ENCODE measurements around the gene SLC35F3. TPM values are rescaled to one million over a fixed set of nuclear protein-coding genes. Genes with fewer than 3 reads are reported as not detected.

The SLC35F3 gene
- total and polyA plus RNA-seq, 9 of the 15 experiments (the other 6 are each of a cell fraction or from before 2014, with no cell fraction given), result 0.04 to 0.07 (median 0.04) TPM; not detected in 6

- TF ChIP-seq, protein P1, sequence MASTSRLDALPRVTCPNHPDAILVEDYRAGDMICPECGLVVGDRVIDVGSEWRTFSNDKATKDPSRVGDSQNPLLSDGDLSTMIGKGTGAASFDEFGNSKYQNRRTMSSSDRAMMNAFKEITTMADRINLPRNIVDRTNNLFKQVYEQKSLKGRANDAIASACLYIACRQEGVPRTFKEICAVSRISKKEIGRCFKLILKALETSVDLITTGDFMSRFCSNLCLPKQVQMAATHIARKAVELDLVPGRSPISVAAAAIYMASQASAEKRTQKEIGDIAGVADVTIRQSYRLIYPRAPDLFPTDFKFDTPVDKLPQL (IDR thresholded peaks at IDR 0.05; ENCODE audit: extremely low read depth, insufficient read length), result no peak
- no peak for TF ChIP-seq XRCC5 (IDR thresholded peaks at IDR 0.05; ENCODE audit: low read depth, low read length)
- no peak for TF ChIP-seq ZNF197 (CRISPR knock-in tag; IDR thresholded peaks at IDR 0.05; ENCODE audit: low read depth)
- no peak for TF ChIP-seq NR1H2 (CRISPR knock-in tag; IDR thresholded peaks at IDR 0.05)
- no peak for TF ChIP-seq ZNF384 (IDR thresholded peaks at IDR 0.05; ENCODE audit: low read depth, low read length)
- TF ChIP-seq CSDE1 (IDR thresholded peaks at IDR 0.05), result no peak
- TF ChIP-seq SMAD2 (IDR thresholded peaks at IDR 0.05; ENCODE audit: low read depth, low read length), result no peak
- TF ChIP-seq MEF2D (tag; conservative IDR thresholded peaks at IDR 0.05; ENCODE audit: low read depth), result no peak
- no peak for TF ChIP-seq SIRT6 (IDR thresholded peaks at IDR 0.05; ENCODE audit: low read depth, low read length)
- TF ChIP-seq, protein P2, sequence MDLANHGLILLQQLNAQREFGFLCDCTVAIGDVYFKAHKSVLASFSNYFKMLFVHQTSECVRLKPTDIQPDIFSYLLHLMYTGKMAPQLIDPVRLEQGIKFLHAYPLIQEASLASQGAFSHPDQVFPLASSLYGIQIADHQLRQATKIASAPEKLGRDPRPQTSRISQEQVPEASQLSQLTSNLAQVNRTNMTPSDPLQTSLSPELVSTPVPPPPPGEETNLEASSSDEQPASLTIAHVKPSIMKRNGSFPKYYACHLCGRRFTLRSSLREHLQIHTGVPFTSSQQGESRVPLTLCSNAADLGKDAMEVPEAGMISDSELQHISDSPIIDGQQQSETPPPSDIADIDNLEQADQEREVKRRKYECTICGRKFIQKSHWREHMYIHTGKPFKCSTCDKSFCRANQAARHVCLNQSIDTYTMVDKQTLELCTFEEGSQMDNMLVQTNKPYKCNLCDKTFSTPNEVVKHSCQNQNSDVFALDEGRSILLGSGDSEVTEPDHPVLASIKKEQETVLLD (IDR thresholded peaks at IDR 0.05), result no peak
- TF ChIP-seq, protein P3, sequence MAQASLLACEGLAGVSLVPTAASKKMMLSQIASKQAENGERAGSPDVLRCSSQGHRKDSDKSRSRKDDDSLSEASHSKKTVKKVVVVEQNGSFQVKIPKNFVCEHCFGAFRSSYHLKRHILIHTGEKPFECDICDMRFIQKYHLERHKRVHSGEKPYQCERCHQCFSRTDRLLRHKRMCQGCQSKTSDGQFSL (CRISPR knock-in tag; IDR thresholded peaks at IDR 0.05), result no peak
- TF ChIP-seq, protein P3 (tag; IDR thresholded peaks at IDR 0.05), result no peak
- TF ChIP-seq ZNF224 (CRISPR knock-in tag; IDR thresholded peaks at IDR 0.05), result no peak
- no peak for TF ChIP-seq PYGO2 (tag; IDR thresholded peaks at IDR 0.05)
- TF ChIP-seq KLF1 (tag; IDR thresholded peaks at IDR 0.05), result no peak
- TF ChIP-seq ZKSCAN8 (CRISPR knock-in tag; IDR thresholded peaks at IDR 0.05), result no peak
- TF ChIP-seq ZSCAN32 (CRISPR knock-in tag; IDR thresholded peaks at IDR 0.05), result no peak
- TF ChIP-seq TAF1 (IDR thresholded peaks at IDR 0.05; ENCODE audit: control insufficient read depth, extremely low read depth, insufficient read depth, low read length, severe bottlenecking), result no peak
- no peak for TF ChIP-seq CTBP1 (IDR thresholded peaks at IDR 0.05; ENCODE audit: borderline replicate concordance)
- TF ChIP-seq NFE2 (IDR thresholded peaks at IDR 0.05; ENCODE audit: low read depth), result no peak
- no peak for TF ChIP-seq CEBPB (tag; IDR thresholded peaks at IDR 0.05)
- TF ChIP-seq HDAC6 (IDR thresholded peaks at IDR 0.05; ENCODE audit: low read depth, low read length), result no peak
- no peak for TF ChIP-seq CEBPG (CRISPR knock-in tag; IDR thresholded peaks at IDR 0.05)
- TF ChIP-seq CEBPG (tag; conservative IDR thresholded peaks at IDR 0.05 in 1 of 2, IDR thresholded peaks at IDR 0.05 in 1 of 2), result no peak
- TF ChIP-seq MAFG (tag; conservative IDR thresholded peaks at IDR 0.05), result no peak
- TF ChIP-seq POLR2A (conservative IDR thresholded peaks at IDR 0.05), result no peak
- no peak for TF ChIP-seq E2F6 (IDR thresholded peaks at IDR 0.05; ENCODE audit: borderline replicate concordance in 1 of 2, extremely low read depth in 1 of 2, insufficient read depth in 1 of 2, insufficient read length in 1 of 2, low read depth in 1 of 2, low read length in 1 of 2, poor library complexity in 1 of 2, severe bottlenecking in 1 of 2)
- no peak for TF ChIP-seq CREBBP (IDR thresholded peaks at IDR 0.05; ENCODE audit: low read depth, low read length)
Observed at GRCh38 chr1:233962878-233963277, 58.4 kb downstream of the SLC35F3 start (continued).

Measured in K562 (cell line).